ENCODE measurements around the gene FOXK1.

FOXK1 gene

DNA sequence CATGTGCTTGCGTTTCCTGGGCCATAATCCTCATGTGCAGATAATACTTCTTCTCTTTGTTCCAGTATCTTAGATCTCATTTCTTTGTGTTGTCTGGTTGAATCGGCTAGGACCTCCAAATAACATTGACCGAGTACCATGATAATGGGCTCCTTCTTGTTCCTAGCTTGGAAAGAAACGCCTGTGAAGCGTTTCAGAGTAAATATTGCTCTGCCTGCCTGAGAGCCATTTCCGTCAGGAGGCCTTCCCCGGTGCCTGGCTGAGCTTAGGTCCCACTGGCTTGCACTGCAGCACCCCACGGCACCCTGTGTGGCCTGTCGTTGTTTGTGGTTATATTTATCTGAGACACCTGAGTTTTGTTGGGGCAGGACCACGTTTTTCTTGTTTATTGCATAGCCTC, 17.7 kb downstream of the FOXK1 start:
- no peak for TF ChIP-seq POLR2A (IDR thresholded peaks at IDR 0.05; ENCODE audit: low read depth, low read length)
- no peak for FAIRE-seq
- DNase-seq (ENCODE audit: insufficient read length, low spot score) = no peak

GRCh38 chr7:4700577-4701235, 18.6 kb downstream of the FOXK1 start:
- FAIRE-seq = no peak
- TF ChIP-seq POLR2A (IDR thresholded peaks at IDR 0.05; ENCODE audit: low read depth, low read length) = no peak

DNA sequence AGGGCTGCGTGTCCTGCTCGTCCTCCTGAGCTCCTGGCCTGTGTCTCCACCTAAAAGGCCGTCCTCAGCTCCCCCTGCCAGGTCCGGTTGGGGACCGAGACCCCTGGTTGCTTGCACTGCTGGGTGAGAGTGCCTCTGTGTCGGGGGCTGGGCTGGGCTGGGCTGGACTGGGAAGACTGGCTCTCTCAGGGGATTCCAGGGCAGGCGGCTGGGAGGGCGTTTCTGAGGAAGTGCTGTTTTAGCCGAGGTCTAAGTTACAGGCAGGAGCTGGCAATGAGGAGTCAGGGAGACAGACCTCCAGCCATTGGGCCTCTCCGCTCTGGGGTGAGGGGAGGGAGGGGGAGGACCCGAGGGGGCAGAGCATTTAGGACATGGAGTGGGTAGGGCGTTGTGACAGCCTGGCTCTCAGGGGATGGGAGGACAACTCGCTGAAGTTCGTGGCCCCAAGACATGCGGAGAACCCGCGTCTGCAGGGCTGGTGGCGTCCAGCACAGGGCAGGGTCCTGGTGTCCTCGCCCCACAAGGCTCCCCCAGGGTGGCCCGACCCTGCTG, 20.9 kb downstream of the FOXK1 start:
- FAIRE-seq = no peak
- no peak for TF ChIP-seq POLR2A (IDR thresholded peaks at IDR 0.05; ENCODE audit: low read depth, low read length)
- no peak for DNase-seq (ENCODE audit: insufficient read length, low spot score)

More at GRCh38 chr7:4700577-4701235, 18.6 kb downstream of the FOXK1 start:
- peak; percentile 65 for DNase-seq (ENCODE audit: insufficient read length, low spot score)

- TF ChIP-seq POLR2A (IDR thresholded peaks at IDR 0.05; ENCODE audit: low read depth, low read length) = no peak
- FAIRE-seq (no peak), DNase-seq (ENCODE audit: insufficient read length, low spot score) (no peak)
These were observed 21.4 kb downstream of the FOXK1 start for GRCh38 chr7:4703532-4703931.

DNA sequence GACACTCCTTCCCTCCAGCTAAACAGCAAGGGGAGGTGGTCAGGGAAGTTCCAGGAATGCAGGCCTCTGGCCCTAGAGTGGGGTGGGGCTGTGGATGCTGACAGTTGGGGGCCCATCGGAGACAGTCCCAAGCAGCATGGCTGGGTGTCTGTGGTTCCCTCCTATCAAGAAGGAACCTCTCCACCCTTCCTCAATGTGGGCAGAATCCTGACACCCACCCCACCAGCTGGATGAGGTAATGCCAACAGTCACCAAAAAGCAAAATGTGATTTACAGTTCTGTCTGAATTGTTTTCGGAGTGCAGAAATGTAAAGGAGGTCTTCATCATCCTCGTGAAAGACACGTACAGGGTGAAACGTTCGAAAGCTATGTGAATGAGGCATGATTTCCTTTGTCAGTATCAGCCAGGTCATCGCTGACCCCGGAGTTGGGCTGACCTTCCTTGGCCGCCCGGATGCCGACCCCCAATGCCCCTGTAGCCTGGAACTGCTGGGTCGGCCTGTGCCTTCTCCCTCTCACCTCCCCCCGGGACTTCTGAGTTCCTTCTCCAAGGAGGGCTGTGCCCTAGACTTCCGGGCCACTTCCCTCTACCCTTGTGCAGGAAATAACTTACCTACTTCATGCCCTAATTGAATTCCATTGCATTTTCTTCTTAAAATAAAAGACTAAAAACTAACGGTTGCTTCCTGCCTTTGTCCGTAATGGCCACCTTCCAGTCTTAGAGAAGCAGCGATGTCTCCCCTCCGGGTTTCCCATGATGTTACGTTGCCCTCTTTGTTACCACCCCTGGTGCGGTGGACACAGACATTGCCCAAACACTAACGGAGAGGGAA, 24.5 kb downstream of the FOXK1 start:
- no peak for DNase-seq (ENCODE audit: insufficient read length, low spot score)
- no peak for TF ChIP-seq POLR2A (IDR thresholded peaks at IDR 0.05; ENCODE audit: low read depth, low read length)
- FAIRE-seq = no peak

DNA sequence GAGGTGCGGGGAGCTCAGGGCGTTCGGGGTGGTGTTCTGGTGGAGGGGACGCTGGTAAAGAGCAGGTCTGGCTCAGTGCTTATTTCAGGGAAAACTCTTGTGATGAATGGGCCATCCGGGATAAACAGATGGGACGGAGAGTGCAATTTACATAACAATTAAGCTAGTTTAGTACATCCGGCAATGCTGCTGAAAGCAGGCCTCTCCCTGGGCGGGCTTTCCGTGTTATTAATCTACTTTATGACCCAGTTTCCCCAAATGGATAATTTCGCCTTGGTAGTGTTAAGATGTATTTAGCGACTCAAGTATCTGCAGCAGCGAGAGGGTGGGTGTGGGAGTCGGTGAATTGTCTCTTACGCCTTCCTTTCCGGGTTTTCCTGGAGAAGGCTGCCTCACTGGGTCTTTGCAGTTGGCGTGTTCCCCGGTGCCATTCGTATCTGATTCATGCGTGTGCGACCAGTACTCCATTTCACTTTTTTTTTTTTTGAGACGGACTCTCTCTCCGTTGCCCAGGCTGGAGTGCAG, 25.2 kb downstream of the FOXK1 start:
- no peak for FAIRE-seq
- TF ChIP-seq POLR2A (IDR thresholded peaks at IDR 0.05; ENCODE audit: low read depth, low read length) = no peak
- no peak for DNase-seq (ENCODE audit: insufficient read length, low spot score)

DNA sequence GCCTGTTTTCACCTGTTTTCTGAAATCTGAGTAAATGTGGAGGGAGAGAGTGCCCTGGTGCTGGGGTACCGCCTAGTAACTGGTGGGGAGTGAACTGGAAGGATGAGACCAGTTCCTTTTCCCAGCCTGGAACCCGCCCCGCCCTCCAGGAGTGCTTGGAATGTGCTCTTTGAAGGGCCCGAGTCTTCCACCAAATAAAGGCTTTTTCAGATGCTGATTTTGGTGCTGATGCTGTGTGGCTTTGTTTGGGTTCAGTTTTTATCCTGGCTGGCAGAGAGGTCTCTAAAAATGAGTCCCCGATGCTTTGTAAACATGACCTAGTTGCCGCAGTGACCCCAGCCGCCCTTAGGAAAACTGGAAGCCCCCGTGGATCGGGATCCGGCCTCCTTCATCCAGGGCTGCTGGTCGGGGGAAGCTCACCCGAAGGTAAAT, 25.9 kb downstream of the FOXK1 start:
- DNase-seq (ENCODE audit: insufficient read length, low spot score) (no peak), FAIRE-seq (no peak)
- no peak for TF ChIP-seq POLR2A (IDR thresholded peaks at IDR 0.05; ENCODE audit: low read depth, low read length)

DNA sequence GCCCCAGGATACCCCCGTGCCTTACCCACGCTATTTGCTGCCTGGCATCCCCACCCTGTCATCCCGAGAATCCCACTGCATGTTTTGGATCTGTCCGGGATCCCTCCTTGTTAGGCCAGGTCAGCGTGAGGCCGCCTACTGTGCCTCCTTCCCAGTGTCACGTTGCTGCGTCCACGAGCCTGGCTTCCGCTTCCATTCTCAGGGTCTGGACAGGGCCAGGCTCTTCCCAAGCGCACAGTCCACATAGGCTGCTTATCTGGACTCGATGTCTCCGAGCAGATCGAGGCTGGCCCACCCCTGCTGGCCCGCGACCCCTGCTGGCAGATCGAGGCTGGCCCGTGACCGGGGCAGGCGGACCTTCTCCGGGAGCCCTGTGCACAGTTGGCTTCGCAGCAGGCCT, 27.1 kb downstream of the FOXK1 start:
- DNase-seq (ENCODE audit: insufficient read length, low spot score) (no peak), FAIRE-seq (no peak)
- no peak for TF ChIP-seq POLR2A (IDR thresholded peaks at IDR 0.05; ENCODE audit: low read depth, low read length)

DNA sequence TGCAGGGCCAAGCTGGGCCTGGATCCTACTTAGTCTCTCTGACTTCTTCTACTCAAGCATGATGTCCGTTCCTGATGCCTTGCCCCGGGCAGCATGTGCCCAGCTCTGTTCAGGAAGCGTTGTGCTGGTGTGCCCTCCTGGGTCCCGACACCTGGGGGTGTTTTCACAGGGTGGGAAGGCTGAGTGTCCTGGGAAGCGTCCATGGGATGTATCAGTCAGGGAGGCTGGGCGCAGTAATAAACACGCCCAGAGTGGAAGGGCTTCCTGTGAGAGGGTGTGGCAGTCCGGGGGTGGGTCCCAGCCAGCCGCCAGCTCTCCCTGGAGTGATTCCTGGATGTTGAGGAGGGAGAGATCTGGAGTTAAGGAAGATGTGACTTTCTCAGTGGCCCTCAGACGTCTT, 29.0 kb downstream of the FOXK1 start:
- FAIRE-seq = no peak

DNA sequence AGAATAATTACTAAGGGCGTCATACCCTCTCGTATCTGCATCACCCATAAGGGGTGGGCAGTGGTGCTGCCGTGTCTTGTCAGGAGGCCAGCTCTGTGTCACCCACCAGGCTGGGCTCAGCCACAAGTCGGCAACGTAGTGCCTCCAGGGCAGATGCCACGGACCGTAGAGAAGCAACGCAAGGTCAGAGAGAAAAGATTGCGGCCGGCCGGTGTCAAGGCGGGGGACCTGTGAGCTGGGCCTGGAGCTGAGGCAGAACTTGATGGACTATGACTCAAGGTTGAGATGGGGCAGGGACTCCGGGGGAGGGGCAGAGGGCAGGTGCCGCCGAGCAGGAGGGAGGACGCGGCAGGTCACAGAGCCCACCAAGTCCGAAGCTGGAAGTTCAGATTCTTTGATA, 29.5 kb downstream of the FOXK1 start:
- no peak for DNase-seq (ENCODE audit: insufficient read length, low spot score)
- no peak for TF ChIP-seq POLR2A (IDR thresholded peaks at IDR 0.05; ENCODE audit: low read depth, low read length)
- FAIRE-seq = no peak

More for the DNA sequence above, 29.0 kb downstream of the FOXK1 start:
- no peak for DNase-seq (ENCODE audit: insufficient read length, low spot score)
- TF ChIP-seq POLR2A (IDR thresholded peaks at IDR 0.05; ENCODE audit: low read depth, low read length) = no peak

- no peak for TF ChIP-seq POLR2A (IDR thresholded peaks at IDR 0.05; ENCODE audit: low read depth, low read length)
- FAIRE-seq = no peak
- DNase-seq (ENCODE audit: insufficient read length, low spot score) = no peak
These were observed 30.4 kb downstream of the FOXK1 start for GRCh38 chr7:4712281-4713182.

- FAIRE-seq (no peak), DNase-seq (ENCODE audit: insufficient read length, low spot score) (no peak)
- TF ChIP-seq POLR2A (IDR thresholded peaks at IDR 0.05; ENCODE audit: low read depth, low read length) = no peak
These were observed 31.2 kb downstream of the FOXK1 start for GRCh38 chr7:4713183-4713784.

DNA sequence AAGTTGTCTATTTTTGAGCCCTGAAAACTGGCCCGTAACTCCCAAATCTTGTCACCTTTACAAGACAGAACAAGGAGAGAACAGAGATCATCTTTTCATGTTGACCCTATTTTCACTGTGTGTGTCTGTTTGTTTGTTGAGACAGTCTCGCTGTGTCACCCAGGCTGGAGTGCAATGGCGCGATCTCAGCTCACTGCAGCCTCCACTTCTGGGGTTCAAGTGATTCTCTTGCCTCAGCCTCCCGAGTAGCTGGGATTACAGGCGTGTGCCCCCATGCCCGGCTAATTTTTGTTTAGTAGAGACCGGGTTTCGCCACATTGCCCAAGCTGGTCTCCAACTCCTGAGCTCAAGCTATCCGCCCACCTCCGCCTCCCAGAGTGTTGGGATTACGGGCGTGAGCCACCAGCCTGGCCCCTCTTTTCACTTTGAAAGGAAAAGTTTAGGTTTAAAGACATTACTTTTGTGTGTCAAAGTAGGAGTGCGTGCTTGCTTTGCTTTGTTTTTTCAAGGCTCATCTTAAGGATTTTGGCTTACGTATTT, 32.1 kb downstream of the FOXK1 start:
- FAIRE-seq (no peak), DNase-seq (ENCODE audit: insufficient read length, low spot score) (no peak)
- no peak for TF ChIP-seq POLR2A (IDR thresholded peaks at IDR 0.05; ENCODE audit: low read depth, low read length)

Data from H54 (cell line).